Suprapubic skin (tissue), 4 donors: ENCODE measurements around the gene NBEA. TPM values are rescaled to one million over a fixed set of nuclear protein-coding genes. Genes with fewer than 3 reads are reported as not detected.

Experiments
- DNase-seq, 2 donors: peaks; one replicate each; pipeline ENCODE4 v3.0.0-alpha.2; 2019; ENCODE audit warnings: low spot score in 2 of 2
- H3K27ac ChIP-seq: fragments of 200-600 bp; sonication (generic); one replicate; pipeline ENCODE4 v1.5.1; 2019
- H3K27me3 ChIP-seq: fragments of 200-600 bp; sonication (generic); one replicate; pipeline ENCODE4 v1.5.1; 2019
- H3K36me3 ChIP-seq: fragments of 200-600 bp; sonication (generic); one replicate; pipeline ENCODE4 v1.5.1; 2019
- H3K4me1 ChIP-seq: fragments of 200-600 bp; sonication (generic); one replicate; pipeline ENCODE4 v1.5.1; 2019
- H3K4me3 ChIP-seq: fragments of 200-600 bp; sonication (generic); one replicate; pipeline ENCODE4 v1.5.1; 2019; ENCODE audit warnings: mild to moderate bottlenecking
- H3K9me3 ChIP-seq: fragments of 200-600 bp; sonication (generic); one replicate; pipeline ENCODE4 v1.5.1; 2019
- EP300 ChIP-seq: sonication (generic); formaldehyde crosslinking; IDR thresholded peaks from one replicate; pipeline ENCODE4 v1.6.1; 2017; ENCODE audit warnings: antibody characterized with exemption
- POLR2A ChIP-seq, 2 donors: fragments of 450-650 bp; IDR thresholded peaks; one replicate each; pipeline ENCODE4 v1.6.1; 2017; ENCODE audit warnings: antibody characterized with exemption in 2 of 2, mild to moderate bottlenecking in 2 of 2, moderate library complexity in 2 of 2
- POLR2AphosphoS5 ChIP-seq, 3 donors: sonication (generic); formaldehyde crosslinking; IDR thresholded peaks; one replicate each; pipeline ENCODE4 v1.6.1; 2017; ENCODE audit warnings: antibody characterized with exemption in 3 of 3
- WGBS: methylation state at CpG from one replicate; pipeline ENCODE4 v1.1.5; 2018; 5-methylcytosine and 5-hydroxymethylcytosine counted together
- total RNA-seq, 4 donors: library from RNA; depleted of rRNA; stranded (reverse); fragments of >200 nt; gene quantifications; one replicate each; pipeline ENCODE4 v1.1.0, GENCODE V29; 2016
- TF ChIP-seq, protein P1 (sequence below), 2 donors: fragments of 200-600 bp in 1 of 2; fragments of 450-650 bp in 1 of 2; sonication (generic) in 1 of 2; IDR thresholded peaks; one replicate each; pipeline ENCODE4 v1.5.1; 2016 to 2019; ENCODE audit warnings: antibody characterized with exemption in 2 of 2, mild to moderate bottlenecking in 1 of 2, moderate library complexity in 1 of 2

Gene NBEA
- total RNA-seq, 4 donors from 2014 or later: 3.1 to 9.7 (median 4.1) TPM

DNA sequence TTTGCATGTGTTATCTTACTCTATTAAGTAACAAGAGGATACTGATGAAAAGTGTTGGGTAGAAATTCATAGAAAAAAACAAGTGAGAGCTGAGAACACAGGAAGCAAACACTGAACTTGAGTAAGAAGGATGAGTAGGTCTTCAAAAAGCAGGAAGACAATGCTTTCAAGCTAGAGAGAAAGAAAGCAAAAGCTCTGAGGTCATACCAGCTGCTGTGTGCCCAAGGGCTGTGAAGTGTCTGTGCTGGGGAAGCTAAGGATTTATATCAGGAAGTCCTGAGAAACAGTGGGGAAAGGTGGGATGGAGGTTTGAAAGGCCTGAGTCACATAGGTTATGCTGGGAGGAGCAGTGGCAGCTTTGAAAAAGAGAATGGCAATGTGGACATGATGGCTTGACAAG, 679.9 kb downstream of the NBEA start:
- no peak overlapping the region for H3K4me3 ChIP-seq
- H3K36me3 ChIP-seq: no peaks in the 10 kb centered on the region
- TF ChIP-seq, protein P1, sequence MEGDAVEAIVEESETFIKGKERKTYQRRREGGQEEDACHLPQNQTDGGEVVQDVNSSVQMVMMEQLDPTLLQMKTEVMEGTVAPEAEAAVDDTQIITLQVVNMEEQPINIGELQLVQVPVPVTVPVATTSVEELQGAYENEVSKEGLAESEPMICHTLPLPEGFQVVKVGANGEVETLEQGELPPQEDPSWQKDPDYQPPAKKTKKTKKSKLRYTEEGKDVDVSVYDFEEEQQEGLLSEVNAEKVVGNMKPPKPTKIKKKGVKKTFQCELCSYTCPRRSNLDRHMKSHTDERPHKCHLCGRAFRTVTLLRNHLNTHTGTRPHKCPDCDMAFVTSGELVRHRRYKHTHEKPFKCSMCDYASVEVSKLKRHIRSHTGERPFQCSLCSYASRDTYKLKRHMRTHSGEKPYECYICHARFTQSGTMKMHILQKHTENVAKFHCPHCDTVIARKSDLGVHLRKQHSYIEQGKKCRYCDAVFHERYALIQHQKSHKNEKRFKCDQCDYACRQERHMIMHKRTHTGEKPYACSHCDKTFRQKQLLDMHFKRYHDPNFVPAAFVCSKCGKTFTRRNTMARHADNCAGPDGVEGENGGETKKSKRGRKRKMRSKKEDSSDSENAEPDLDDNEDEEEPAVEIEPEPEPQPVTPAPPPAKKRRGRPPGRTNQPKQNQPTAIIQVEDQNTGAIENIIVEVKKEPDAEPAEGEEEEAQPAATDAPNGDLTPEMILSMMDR (IDR thresholded peaks at IDR 0.05): no peak
- TF ChIP-seq EP300: no peak
- TF ChIP-seq POLR2A (IDR thresholded peaks at IDR 0.05): no peak
- TF ChIP-seq POLR2AphosphoS5 (IDR thresholded peaks at IDR 0.05): no peak
- no peaks in the 10 kb centered on the region for H3K27me3 ChIP-seq
- DNase-seq: no peak
- no peaks in the 10 kb centered on the region for H3K9me3 ChIP-seq
- no peaks in the 10 kb centered on the region for H3K4me1 ChIP-seq
- no peak overlapping the region for H3K27ac ChIP-seq

DNA sequence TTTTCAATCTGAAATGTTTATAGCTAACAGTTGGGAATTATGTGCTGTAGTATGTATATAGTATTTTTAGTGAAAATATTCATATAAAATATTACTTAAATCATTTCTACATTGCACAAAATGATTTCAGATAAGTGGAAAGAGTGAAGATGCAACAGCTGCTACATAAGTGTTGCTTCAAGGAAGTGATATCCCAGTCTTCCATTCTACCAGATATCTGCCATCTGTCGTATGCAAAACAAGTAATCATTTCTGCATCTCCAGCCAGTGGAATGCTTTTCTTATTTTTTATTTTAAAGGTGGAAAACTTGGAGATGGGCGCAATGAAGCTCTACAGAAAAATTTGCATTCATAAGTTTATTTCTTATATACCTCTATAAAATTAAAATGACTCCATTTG, 687.0 kb downstream of the NBEA start:
- Histone ChIP-seq H3K4me1 (no peaks in the 10 kb centered on the region), H3K27ac (no peak overlapping the region), H3K27me3 (no peaks in the 10 kb centered on the region), H3K36me3 (no peaks in the 10 kb centered on the region), H3K4me3 (no peak overlapping the region), H3K9me3 (no peaks in the 10 kb centered on the region)
- DNase-seq: no peak
- 91% methylated on average over 2 of the region's 2 CpGs for WGBS
- TF ChIP-seq POLR2A (IDR thresholded peaks at IDR 0.05) (no peak), POLR2AphosphoS5 (IDR thresholded peaks at IDR 0.05) (no peak), EP300 (no peak)
- TF ChIP-seq, protein P1 (IDR thresholded peaks at IDR 0.05): no peak

DNA sequence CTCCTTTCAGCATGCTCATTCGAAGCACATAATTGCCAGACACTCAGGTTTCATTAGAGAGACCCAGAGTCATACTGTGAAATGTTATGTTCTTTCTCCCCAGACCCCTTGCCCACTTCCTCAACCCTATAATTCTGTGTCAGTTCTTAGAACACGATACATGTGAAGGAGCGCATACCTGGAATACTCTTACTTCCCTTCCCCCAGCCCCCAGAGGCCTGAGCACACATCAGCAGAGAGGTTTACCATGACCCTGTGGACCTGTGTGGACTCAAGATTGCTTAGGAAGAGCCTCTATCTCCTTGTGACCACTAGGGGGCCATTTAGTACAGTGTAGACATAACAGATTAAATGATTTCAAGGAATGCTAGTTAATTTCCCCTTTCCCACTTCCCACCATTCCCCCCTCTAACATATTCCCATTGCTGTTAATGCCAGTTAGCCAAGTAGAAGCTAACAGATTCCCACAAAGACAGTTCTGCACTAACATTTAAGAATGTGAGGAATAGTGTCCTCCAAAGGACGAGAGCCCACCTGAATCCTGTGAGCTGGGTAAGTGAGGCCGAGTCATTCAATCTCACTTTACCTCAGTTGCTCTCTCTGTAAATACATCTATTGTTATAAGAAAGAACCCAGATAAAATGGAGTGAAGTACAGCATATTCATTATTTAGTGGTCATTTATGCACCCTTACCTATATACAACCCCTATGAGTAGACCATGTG, 688.6 kb downstream of the NBEA start:
- Histone ChIP-seq H3K4me1 (no peaks in the 10 kb centered on the region), H3K27me3 (no peaks in the 10 kb centered on the region), H3K27ac (no peak overlapping the region), H3K4me3 (no peak overlapping the region), H3K9me3 (no peaks in the 10 kb centered on the region), H3K36me3 (no peaks in the 10 kb centered on the region)
- TF ChIP-seq, protein P1 (IDR thresholded peaks at IDR 0.05): peak in 1 of 2 donors; percentile 44
- no peak for TF ChIP-seq EP300
- DNase-seq: no peak
- WGBS: 73% methylated on average over 5 of the region's 5 CpGs

DNA sequence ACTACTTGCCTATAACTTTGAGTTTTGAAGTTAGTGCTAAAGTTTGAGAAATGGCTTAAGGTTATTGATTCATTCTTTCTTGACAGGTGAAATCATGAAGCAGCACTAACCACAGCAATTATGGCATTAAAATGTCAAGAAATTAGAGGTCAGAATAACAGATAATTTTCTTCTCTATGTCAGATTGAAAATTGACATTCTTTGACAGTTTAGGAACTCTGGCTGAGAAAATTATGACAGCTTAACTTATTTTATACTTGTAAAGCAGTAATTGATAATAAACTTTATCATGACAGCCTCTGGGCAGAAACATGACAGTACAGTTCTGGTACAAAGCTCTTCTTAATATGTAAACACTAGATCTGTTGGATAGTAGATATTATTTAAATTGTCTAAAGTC, 689.6 kb downstream of the NBEA start:
- H3K4me1 ChIP-seq: no peaks in the 10 kb centered on the region
- H3K36me3 ChIP-seq: no peaks in the 10 kb centered on the region
- H3K27me3 ChIP-seq: no peaks in the 10 kb centered on the region
- TF ChIP-seq, protein P1 (IDR thresholded peaks at IDR 0.05): no peak
- TF ChIP-seq POLR2AphosphoS5 (IDR thresholded peaks at IDR 0.05): no peak
- no peak for TF ChIP-seq EP300
- no peak for TF ChIP-seq POLR2A (IDR thresholded peaks at IDR 0.05)
- no peaks in the 10 kb centered on the region for H3K9me3 ChIP-seq
- DNase-seq: no peak
- no peak overlapping the region for H3K27ac ChIP-seq
- no peak overlapping the region for H3K4me3 ChIP-seq

DNA sequence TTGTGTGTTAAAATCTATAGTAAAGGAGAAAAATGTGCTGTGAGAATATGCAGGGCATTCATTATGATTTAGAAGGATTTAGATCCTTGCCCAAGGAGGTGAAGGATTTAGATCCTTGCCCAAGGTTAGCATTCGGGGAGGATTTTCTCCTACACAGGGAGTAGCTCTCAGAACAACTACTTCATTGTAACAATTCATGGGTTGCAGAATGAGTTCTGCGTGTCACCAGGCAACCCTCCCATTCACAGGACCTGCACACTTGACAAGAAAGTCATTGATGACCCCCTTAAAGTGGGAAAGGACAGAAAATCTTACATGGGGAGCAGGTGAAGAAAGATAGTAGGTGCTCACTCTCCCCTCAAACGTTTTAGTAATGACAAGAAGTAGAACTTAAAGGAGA, 701.6 kb downstream of the NBEA start:
- 52% methylated on average over 3 of the region's 3 CpGs for WGBS
- Histone ChIP-seq H3K4me3 (no peak overlapping the region), H3K4me1 (no peaks in the 10 kb centered on the region), H3K9me3 (no peaks in the 10 kb centered on the region), H3K27ac (no peak overlapping the region), H3K27me3 (no peaks in the 10 kb centered on the region), H3K36me3 (no peaks in the 10 kb centered on the region)
- no peak for DNase-seq
- TF ChIP-seq EP300: no peak
- TF ChIP-seq POLR2AphosphoS5 (IDR thresholded peaks at IDR 0.05): no peak
- TF ChIP-seq POLR2A (IDR thresholded peaks at IDR 0.05): no peak
